IMR-90 (cell line): Measurements from ENCODE around the gene OR5H6. TPM values are rescaled to one million over a fixed set of nuclear protein-coding genes. Genes with fewer than 3 reads are reported as not detected.

Source experiments
- ATAC-seq: fragments of 200-7000 bp; cut with Tn5 transposase; 2 replicates; pipeline ENCODE4 v1.9.1; 2020; ENCODE audit warnings: low read depth, mild to moderate bottlenecking, moderate library complexity
- BruUV-seq: library from RNA; stranded (reverse); fragments of 400-500 nt; replicated peaks from 2 replicates; lab custom pipeline; 2021; lab: Mats Ljungman, UMichigan
- CTCF ChIA-PET: fragments of 300-600 bp; formaldehyde crosslinking; extraction: SDS; loops from one replicate; lab custom pipeline; 2021; ENCODE audit warnings: antibody characterized with exemption; lab: Yijun Ruan, JAX
- POLR2A ChIA-PET: fragments of 300-600 bp; sonication (Branson Sonifier 250); formaldehyde crosslinking; loops from one replicate; lab custom pipeline; 2022; ENCODE audit warnings: antibody characterized with exemption; ENCODE audit not compliant: unreplicated experiment; lab: Charles Lee
- DNase-seq: peaks from one replicate; pipeline ENCODE4 v3.0.0; 2013
- H2AFZ ChIP-seq: replicated peaks from 2 replicates; pipeline ENCODE3; 2013; ENCODE audit warnings: low read length, mild to moderate bottlenecking; ENCODE audit not compliant: poor library complexity
- H2AK5ac ChIP-seq: 2 replicates; pipeline ENCODE4 v1.6.1; 2013; ENCODE audit warnings: low read depth, low read length, inconsistent platforms
- H2AK9ac ChIP-seq: replicated peaks from 2 replicates; pipeline ENCODE3; 2013; ENCODE audit warnings: mild to moderate bottlenecking, low read depth, low read length, moderate library complexity; ENCODE audit not compliant: poor library complexity
- H2BK120ac ChIP-seq: 2 replicates; pipeline ENCODE4 v1.6.1; 2013; ENCODE audit warnings: low read depth, low read length, inconsistent platforms
- H2BK15ac ChIP-seq: 3 replicates; pipeline ENCODE4 v1.6.1; 2013; ENCODE audit warnings: low read depth, low read length, inconsistent platforms
- H2BK20ac ChIP-seq: 2 replicates; pipeline ENCODE4 v1.6.1; 2013; ENCODE audit warnings: low read depth, mild to moderate bottlenecking, inconsistent platforms, low read length, moderate library complexity
- H2BK5ac ChIP-seq: 2 replicates; pipeline ENCODE4 v1.6.1; 2013; ENCODE audit warnings: mild to moderate bottlenecking, low read depth, low read length, inconsistent platforms; ENCODE audit not compliant: poor library complexity, severe bottlenecking
- H3K14ac ChIP-seq: replicated peaks from 2 replicates; pipeline ENCODE4 v1.6.1; 2013; ENCODE audit warnings: low read depth, low read length, inconsistent platforms
- H3K18ac ChIP-seq: 2 replicates; pipeline ENCODE4 v1.6.1; 2013; ENCODE audit warnings: low read depth, low read length, control low read depth
- H3K23ac ChIP-seq: 2 replicates; pipeline ENCODE4 v1.6.1; 2013; ENCODE audit warnings: low read depth, low read length, inconsistent platforms
- H3K27ac ChIP-seq: 2 replicates; pipeline ENCODE4 v1.5.1; 2013; ENCODE audit warnings: mild to moderate bottlenecking, control low read depth, low read length; ENCODE audit not compliant: insufficient read depth
- H3K27me3 ChIP-seq: 2 replicates; pipeline ENCODE4 v1.6.1; 2013; ENCODE audit warnings: low read length; ENCODE audit not compliant: control insufficient read depth, insufficient read depth
- H3K36me3 ChIP-seq: 2 replicates; pipeline ENCODE4 v1.6.1; 2013; ENCODE audit warnings: low read length, mixed read lengths; ENCODE audit not compliant: control insufficient read depth, insufficient read depth
- H3K4ac ChIP-seq: 2 replicates; pipeline ENCODE4 v1.6.1; 2013; ENCODE audit warnings: low read depth, low read length, inconsistent platforms
- H3K4me1 ChIP-seq: 2 replicates; pipeline ENCODE4 v1.6.1; 2013; ENCODE audit warnings: low read length, mixed read lengths; ENCODE audit not compliant: control insufficient read depth, insufficient read depth
- H3K4me2 ChIP-seq: 2 replicates; pipeline ENCODE4 v1.6.1; 2013; ENCODE audit warnings: low read depth, mild to moderate bottlenecking, control low read depth, low read length, moderate library complexity
- H3K4me3 ChIP-seq: 2 replicates; pipeline ENCODE4 v1.5.1; 2013; ENCODE audit warnings: low read depth, mild to moderate bottlenecking, control low read depth, low read length, moderate library complexity; ENCODE audit not compliant: insufficient read depth
- H3K56ac ChIP-seq: 2 replicates; pipeline ENCODE4 v1.6.1; 2013; ENCODE audit warnings: low read length, inconsistent platforms; ENCODE audit not compliant: insufficient read depth; ENCODE audit errors: extremely low read depth
- H3K79me1 ChIP-seq, 2 experiments: 2 replicates each; pipeline ENCODE4 v1.6.1; 2013; ENCODE audit warnings: low read length in 2 of 2, inconsistent platforms in 1 of 2, low read depth in 1 of 2
- H3K9ac ChIP-seq: 2 replicates; pipeline ENCODE4 v1.6.1; 2013; ENCODE audit warnings: low read depth, low read length, control low read depth
- H3K9me1 ChIP-seq: 2 replicates; pipeline ENCODE4 v1.6.1; 2013; ENCODE audit warnings: low read length, inconsistent platforms; ENCODE audit not compliant: insufficient read depth
- H3K9me3 ChIP-seq: 2 replicates; pipeline ENCODE4 v1.6.1; 2013; ENCODE audit warnings: low read length; ENCODE audit not compliant: control insufficient read depth, insufficient read depth
- H4K20me1 ChIP-seq: 2 replicates; pipeline ENCODE4 v1.6.1; 2013; ENCODE audit warnings: low read length, inconsistent platforms; ENCODE audit not compliant: insufficient read depth
- H4K5ac ChIP-seq: 2 replicates; pipeline ENCODE4 v1.6.1; 2013; ENCODE audit warnings: mild to moderate bottlenecking, low read depth, low read length, control low read depth
- H4K8ac ChIP-seq, 2 experiments: 2 replicates each; pipeline ENCODE4 v1.6.1; 2013; ENCODE audit warnings: low read depth in 2 of 2, low read length in 2 of 2, control low read depth in 1 of 2, inconsistent platforms in 1 of 2
- H4K91ac ChIP-seq: 2 replicates; pipeline ENCODE4 v1.6.1; 2013; ENCODE audit warnings: low read depth, low read length, inconsistent platforms; ENCODE audit not compliant: insufficient read depth
- BHLHE40 ChIP-seq: fragments of 150-350 bp; IDR thresholded peaks from 2 replicates; pipeline ENCODE4 v1.6.1; 2016; ENCODE audit warnings: mild to moderate bottlenecking, low read depth, low read length
- CHD1 ChIP-seq: IDR thresholded peaks from 2 replicates; pipeline ENCODE4 v1.6.1; 2012; ENCODE audit warnings: low read depth, low read length, improper control_type of control experiment
- CTCF ChIP-seq: conservative IDR thresholded peaks from 2 replicates; pipeline ENCODE4 v1.5.1; 2012; ENCODE audit warnings: mild to moderate bottlenecking, low read depth, low read length, improper control_type of control experiment
- FOS ChIP-seq: fragments of 150-350 bp; IDR thresholded peaks from 2 replicates; pipeline ENCODE4 v1.6.1; 2016; ENCODE audit warnings: low read depth, low read length
- MAZ ChIP-seq: IDR thresholded peaks from 2 replicates; pipeline ENCODE4 v1.6.1; 2012; ENCODE audit warnings: low read depth, mild to moderate bottlenecking, low read length, improper control_type of control experiment, moderate library complexity, borderline replicate concordance
- NFE2L2 ChIP-seq: fragments of 150-350 bp; IDR thresholded peaks from 2 replicates; pipeline ENCODE4 v1.6.1; 2016; ENCODE audit warnings: low read depth, mild to moderate bottlenecking, low read length
- POLR2A ChIP-seq: IDR thresholded peaks from 2 replicates; pipeline ENCODE4 v1.6.1; 2012; ENCODE audit warnings: mild to moderate bottlenecking, low read depth, low read length
- RAD21 ChIP-seq: IDR thresholded peaks from 2 replicates; pipeline ENCODE4 v1.6.1; 2012; ENCODE audit warnings: low read length, improper control_type of control experiment
- RCOR1 ChIP-seq: IDR thresholded peaks from 2 replicates; pipeline ENCODE4 v1.6.1; 2012; ENCODE audit warnings: mild to moderate bottlenecking, low read length, improper control_type of control experiment; ENCODE audit not compliant: insufficient replicate concordance
- SMC3 ChIP-seq: fragments of 150-350 bp; IDR thresholded peaks from 2 replicates; pipeline ENCODE4 v1.6.1; 2016; ENCODE audit warnings: low read depth, mild to moderate bottlenecking, antibody characterized with exemption, low read length, moderate library complexity
- USF2 ChIP-seq: fragments of 150-350 bp; IDR thresholded peaks from 2 replicates; pipeline ENCODE4 v1.6.1; 2017; ENCODE audit warnings: mild to moderate bottlenecking, antibody characterized with exemption, low read length, low read depth
- WGBS, 2 experiments: methylation state at CpG; one replicate each; pipeline versions ENCODE4 v1.1.5 to v1.1.7; 2013; ENCODE audit warnings: missing lambda C conversion rate in 2 of 2; ENCODE audit not compliant: insufficient read length in 1 of 2; ENCODE audit errors: extremely low coverage in 2 of 2; 5-methylcytosine and 5-hydroxymethylcytosine counted together
- dilution Hi-C: fragments of 300-500 bp; cut with HindIII; formaldehyde crosslinking; loops from one replicate; pipeline ENCODE4 v1.14.3; 2018; ENCODE audit warnings: low sequenced_read_pairs; ENCODE audit not compliant: unreplicated experiment
- in situ Hi-C: fragments of 300-500 bp; cut with MboI; formaldehyde crosslinking; loops from 3 replicates; pipeline ENCODE4 v1.14.3; 2019; ENCODE audit warnings: low sequenced_read_pairs, inconsistent platforms, mixed read lengths
- intact Hi-C: fragments of 100-400 bp; cut with micrococcal nuclease; formaldehyde crosslinking; loops from 2 replicates; pipeline ENCODE4 v1.10.0; 2022
- polyA plus RNA-seq, 3 experiments: library from polyadenylated mRNA; depleted of rRNA; stranded (reverse); fragments of >200 nt; gene quantifications; 2 replicates each; pipeline ENCODE4 v1.2.3, GENCODE V29; 2012; ENCODE audit warnings: low replicate concordance in 1 of 3
- total RNA-seq: library from RNA; depleted of rRNA; stranded (reverse); fragments of >200 nt; gene quantifications from 2 replicates; pipeline ENCODE4 v1.2.3, GENCODE V29; 2012

The OR5H6 gene
- total and polyA plus RNA-seq, 2 of the 4 experiments (the other 2 are of a cell fraction) = not detected

- intact Hi-C loops = no loop called here
- Histone ChIP-seq H3K27me3 (no peaks in the 10 kb centered on the region), H3K4me1 (no peaks in the 10 kb centered on the region), H3K14ac (no peak overlapping the region), H4K5ac (no peak overlapping the region), H3K9me1 (no peaks in the 10 kb centered on the region), H3K18ac (no peak overlapping the region), H3K4ac (no peak overlapping the region), H3K9me3 (no peaks in the 10 kb centered on the region), H4K20me1 (no peaks in the 10 kb centered on the region), H3K79me1 (no peaks in the 10 kb centered on the region), H3K4me3 (no peak overlapping the region), H3K27ac (no peak overlapping the region), H3K23ac (no peak overlapping the region), H4K91ac (no peak overlapping the region), H3K9ac (no peak overlapping the region), H2BK120ac (no peak overlapping the region), H2BK20ac (no peak overlapping the region), H3K36me3 (no peaks in the 10 kb centered on the region), H2BK5ac (no peak overlapping the region), H3K4me2 (no peak overlapping the region), H2AFZ (no peak overlapping the region), H2BK15ac (no peak overlapping the region), H3K56ac (no peak overlapping the region), H4K8ac (no peak overlapping the region), H2AK9ac (no peak overlapping the region), H2AK5ac (no peak overlapping the region)
- dilution Hi-C loops = no loop called here
- ChIA-PET CTCF (interaction anchor here (0.6 kb wide), 1 partner anchor 440 kb away, joined by 8 read pairs; no protein-coding TSS in a partner anchor), POLR2A (no interaction called here)
- no TSS peak for BruUV-seq
- WGBS, 2 experiments = no CpG with 5 or more reads among the region's 2 CpGs
- DNase-seq (no peak), ATAC-seq (no peak)
- TF ChIP-seq NFE2L2 (no peak), FOS (no peak), RCOR1 (no peak), USF2 (no peak), RAD21 (no peak), CHD1 (no peak), CTCF (no peak), BHLHE40 (no peak), SMC3 (no peak), POLR2A (no peak), MAZ (no peak)
- in situ Hi-C loops = no loop called here
Observed at GRCh38 chr3:98232489-98232888, 31.6 kb upstream of the OR5H6 start.
